Measurements from ENCODE around the gene TMEM9B.

DNA sequence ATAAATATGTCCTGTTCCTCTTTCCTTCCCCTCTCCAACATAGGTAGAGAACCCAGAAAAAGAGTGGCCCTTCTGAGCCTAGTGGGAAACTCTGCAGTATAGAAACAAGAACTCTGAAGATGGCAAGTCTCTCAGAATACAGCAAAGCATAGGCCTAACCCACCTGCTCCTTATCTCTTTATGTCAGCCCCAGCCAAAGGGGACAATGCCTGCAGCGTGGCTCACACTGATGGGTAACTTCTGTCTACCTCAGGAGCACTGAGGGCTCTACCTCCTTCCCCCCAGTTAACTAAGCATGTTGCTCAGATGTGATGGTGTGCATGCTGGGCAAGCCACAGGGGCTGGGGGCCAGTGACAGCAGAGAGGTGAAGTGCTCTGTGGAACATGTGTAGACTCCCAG is 44.4 kb upstream of the TMEM9B start:
- TF ChIP-seq ELF1 (IDR thresholded peaks at IDR 0.05) (no peak), SMC3 (IDR thresholded peaks at IDR 0.05; ENCODE audit: low read depth, low read length) (no peak), POLR2AphosphoS5 (IDR thresholded peaks at IDR 0.05; ENCODE audit: low read depth, low read length) (no peak), GATA2 (CRISPR knock-in tag; IDR thresholded peaks at IDR 0.05) (no peak), JUND (IDR thresholded peaks at IDR 0.05) (no peak), FOXM1 (IDR thresholded peaks at IDR 0.05; ENCODE audit: low read depth) (no peak), EP300 (IDR thresholded peaks at IDR 0.05; ENCODE audit: borderline replicate concordance in 1 of 2, low read depth in 1 of 2, low read length in 1 of 2) (no peak), MEF2A (IDR thresholded peaks at IDR 0.05; ENCODE audit: borderline replicate concordance, low read depth) (no peak)
- TF ChIP-seq, protein P1, sequence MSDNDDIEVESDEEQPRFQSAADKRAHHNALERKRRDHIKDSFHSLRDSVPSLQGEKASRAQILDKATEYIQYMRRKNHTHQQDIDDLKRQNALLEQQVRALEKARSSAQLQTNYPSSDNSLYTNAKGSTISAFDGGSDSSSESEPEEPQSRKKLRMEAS (IDR thresholded peaks at IDR 0.05; ENCODE audit: low read depth): no peak
- TF ChIP-seq, protein P2, sequence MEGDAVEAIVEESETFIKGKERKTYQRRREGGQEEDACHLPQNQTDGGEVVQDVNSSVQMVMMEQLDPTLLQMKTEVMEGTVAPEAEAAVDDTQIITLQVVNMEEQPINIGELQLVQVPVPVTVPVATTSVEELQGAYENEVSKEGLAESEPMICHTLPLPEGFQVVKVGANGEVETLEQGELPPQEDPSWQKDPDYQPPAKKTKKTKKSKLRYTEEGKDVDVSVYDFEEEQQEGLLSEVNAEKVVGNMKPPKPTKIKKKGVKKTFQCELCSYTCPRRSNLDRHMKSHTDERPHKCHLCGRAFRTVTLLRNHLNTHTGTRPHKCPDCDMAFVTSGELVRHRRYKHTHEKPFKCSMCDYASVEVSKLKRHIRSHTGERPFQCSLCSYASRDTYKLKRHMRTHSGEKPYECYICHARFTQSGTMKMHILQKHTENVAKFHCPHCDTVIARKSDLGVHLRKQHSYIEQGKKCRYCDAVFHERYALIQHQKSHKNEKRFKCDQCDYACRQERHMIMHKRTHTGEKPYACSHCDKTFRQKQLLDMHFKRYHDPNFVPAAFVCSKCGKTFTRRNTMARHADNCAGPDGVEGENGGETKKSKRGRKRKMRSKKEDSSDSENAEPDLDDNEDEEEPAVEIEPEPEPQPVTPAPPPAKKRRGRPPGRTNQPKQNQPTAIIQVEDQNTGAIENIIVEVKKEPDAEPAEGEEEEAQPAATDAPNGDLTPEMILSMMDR (IDR thresholded peaks at IDR 0.05): no peak
- TF ChIP-seq, protein P3, sequence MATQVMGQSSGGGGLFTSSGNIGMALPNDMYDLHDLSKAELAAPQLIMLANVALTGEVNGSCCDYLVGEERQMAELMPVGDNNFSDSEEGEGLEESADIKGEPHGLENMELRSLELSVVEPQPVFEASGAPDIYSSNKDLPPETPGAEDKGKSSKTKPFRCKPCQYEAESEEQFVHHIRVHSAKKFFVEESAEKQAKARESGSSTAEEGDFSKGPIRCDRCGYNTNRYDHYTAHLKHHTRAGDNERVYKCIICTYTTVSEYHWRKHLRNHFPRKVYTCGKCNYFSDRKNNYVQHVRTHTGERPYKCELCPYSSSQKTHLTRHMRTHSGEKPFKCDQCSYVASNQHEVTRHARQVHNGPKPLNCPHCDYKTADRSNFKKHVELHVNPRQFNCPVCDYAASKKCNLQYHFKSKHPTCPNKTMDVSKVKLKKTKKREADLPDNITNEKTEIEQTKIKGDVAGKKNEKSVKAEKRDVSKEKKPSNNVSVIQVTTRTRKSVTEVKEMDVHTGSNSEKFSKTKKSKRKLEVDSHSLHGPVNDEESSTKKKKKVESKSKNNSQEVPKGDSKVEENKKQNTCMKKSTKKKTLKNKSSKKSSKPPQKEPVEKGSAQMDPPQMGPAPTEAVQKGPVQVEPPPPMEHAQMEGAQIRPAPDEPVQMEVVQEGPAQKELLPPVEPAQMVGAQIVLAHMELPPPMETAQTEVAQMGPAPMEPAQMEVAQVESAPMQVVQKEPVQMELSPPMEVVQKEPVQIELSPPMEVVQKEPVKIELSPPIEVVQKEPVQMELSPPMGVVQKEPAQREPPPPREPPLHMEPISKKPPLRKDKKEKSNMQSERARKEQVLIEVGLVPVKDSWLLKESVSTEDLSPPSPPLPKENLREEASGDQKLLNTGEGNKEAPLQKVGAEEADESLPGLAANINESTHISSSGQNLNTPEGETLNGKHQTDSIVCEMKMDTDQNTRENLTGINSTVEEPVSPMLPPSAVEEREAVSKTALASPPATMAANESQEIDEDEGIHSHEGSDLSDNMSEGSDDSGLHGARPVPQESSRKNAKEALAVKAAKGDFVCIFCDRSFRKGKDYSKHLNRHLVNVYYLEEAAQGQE (IDR thresholded peaks at IDR 0.05; ENCODE audit: low read depth, low read length): no peak
- TF ChIP-seq, protein P4, sequence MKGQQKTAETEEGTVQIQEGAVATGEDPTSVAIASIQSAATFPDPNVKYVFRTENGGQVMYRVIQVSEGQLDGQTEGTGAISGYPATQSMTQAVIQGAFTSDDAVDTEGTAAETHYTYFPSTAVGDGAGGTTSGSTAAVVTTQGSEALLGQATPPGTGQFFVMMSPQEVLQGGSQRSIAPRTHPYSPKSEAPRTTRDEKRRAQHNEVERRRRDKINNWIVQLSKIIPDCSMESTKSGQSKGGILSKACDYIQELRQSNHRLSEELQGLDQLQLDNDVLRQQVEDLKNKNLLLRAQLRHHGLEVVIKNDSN (IDR thresholded peaks at IDR 0.05; ENCODE audit: borderline replicate concordance, low read depth): no peak
